H1 (cell line): Measurements from ENCODE around the gene SNX2. TPM values are rescaled to one million over a fixed set of nuclear protein-coding genes. Genes with fewer than 3 reads are reported as not detected.

ENCODE experiments used
- ASH2L ChIP-seq: fragments of 200-600, 300-600 bp; sonication (generic); IDR thresholded peaks from one replicate; pipeline ENCODE4 v1.7.1; 2017; ENCODE audit warnings: low read length
- ATF2 ChIP-seq: IDR thresholded peaks from 2 replicates; pipeline ENCODE4 v1.6.1; 2012; ENCODE audit warnings: low read length, inconsistent platforms
- ATF3 ChIP-seq: IDR thresholded peaks from 2 replicates; pipeline ENCODE4 v1.6.1; 2011; ENCODE audit warnings: low read depth, mild to moderate bottlenecking, low read length; ENCODE audit not compliant: insufficient read depth
- CBX8 ChIP-seq: fragments of 300-800, 300-1000 bp; sonication (generic); IDR thresholded peaks from 2 replicates; pipeline ENCODE4 v1.7.1; 2016; ENCODE audit warnings: low read depth, low read length, borderline replicate concordance
- CTCF ChIP-seq, 3 experiments: IDR thresholded peaks; 1 replicate in 2 of 3; 2 replicates in 1 of 3; pipeline versions ENCODE4 v1.5.1 to v1.6.1; 2011; ENCODE audit warnings: low read length in 3 of 3, mild to moderate bottlenecking in 3 of 3, inconsistent platforms in 2 of 3, low read depth in 1 of 3, moderate library complexity in 1 of 3; ENCODE audit not compliant: insufficient read depth in 1 of 3; ENCODE audit errors: control extremely low read depth in 1 of 3
- EGR1 ChIP-seq: IDR thresholded peaks from 2 replicates; pipeline ENCODE4 v1.6.1; 2011; ENCODE audit warnings: low read depth, low read length, borderline replicate concordance
- GABPA ChIP-seq: IDR thresholded peaks from 2 replicates; pipeline ENCODE4 v1.6.1; 2011; ENCODE audit warnings: mild to moderate bottlenecking, low read length, moderate library complexity, borderline replicate concordance; ENCODE audit not compliant: insufficient read depth
- JUND ChIP-seq: IDR thresholded peaks from 2 replicates; pipeline ENCODE4 v1.6.1; 2011; ENCODE audit warnings: mild to moderate bottlenecking, improper control_type of control experiment, low read length
- RBBP5 ChIP-seq: IDR thresholded peaks from 2 replicates; pipeline ENCODE4 v1.7.1; 2012; ENCODE audit warnings: low read depth, mild to moderate bottlenecking, inconsistent platforms, low read length, moderate library complexity, borderline replicate concordance
- RXRA ChIP-seq: IDR thresholded peaks from 2 replicates; pipeline ENCODE4 v1.6.1; 2011; ENCODE audit warnings: low read depth, mild to moderate bottlenecking, low read length, moderate library complexity; ENCODE audit not compliant: insufficient read depth
- SAP30 ChIP-seq: fragments of 300-600 bp; sonication (generic); IDR thresholded peaks from 2 replicates; pipeline ENCODE4 v1.7.1; 2012; ENCODE audit warnings: low read length, moderate library complexity, mild to moderate bottlenecking, inconsistent platforms; ENCODE audit not compliant: insufficient read depth, insufficient replicate concordance
- SIN3A ChIP-seq, 2 experiments: IDR thresholded peaks in 1 of 2; conservative IDR thresholded peaks in 1 of 2; 2 replicates each; pipeline ENCODE4 v1.6.1; 2011 to 2012; ENCODE audit warnings: low read length in 2 of 2, improper control_type of control experiment in 1 of 2, low read depth in 1 of 2, mild to moderate bottlenecking in 1 of 2
- SIRT6 ChIP-seq: IDR thresholded peaks from one replicate; pipeline ENCODE4 v1.7.1; 2012; ENCODE audit warnings: low read length, inconsistent platforms
- SIX5 ChIP-seq: IDR thresholded peaks from 2 replicates; pipeline ENCODE4 v1.6.1; 2011; ENCODE audit warnings: mild to moderate bottlenecking, low read depth, low read length
- TAF7 ChIP-seq: optimal IDR thresholded peaks from 2 replicates; pipeline ENCODE3; 2011; ENCODE audit warnings: low read depth, mild to moderate bottlenecking, inconsistent platforms, low read length, moderate library complexity, borderline replicate concordance
- USF2 ChIP-seq: IDR thresholded peaks from 2 replicates; pipeline ENCODE4 v1.6.1; 2011; ENCODE audit warnings: low read length, improper control_type of control experiment
- ZNF274 ChIP-seq: IDR thresholded peaks from 2 replicates; pipeline ENCODE4 v1.7.0; 2012; ENCODE audit warnings: low read length, borderline replicate concordance; ENCODE audit errors: extremely low read depth
- polyA plus RNA-seq, 7 experiments: library from polyadenylated mRNA; depleted of rRNA in 3 of 7; stranded (reverse) in 5 of 7; unstranded in 2 of 7; fragments of >200 nt in 5 of 7; fragments of 200-250 nt in 2 of 7; gene quantifications; 1 replicate in 5 of 7; 2 replicates in 1 of 7; 4 replicates in 1 of 7; pipeline versions ENCODE4 v1.2.1 to v1.2.3, GENCODE V29; 2011 to 2013; ENCODE audit warnings: missing spikeins in 2 of 7, mixed read lengths in 2 of 7
- total RNA-seq: library from RNA; stranded (reverse); fragmentation: NEBNext Ultra II Directional; extraction: Animal tissue kit (Norgen Biotek cat#: 25700); gene quantifications from 2 replicates; pipeline ENCODE4 v1.2.1, GENCODE V29; 2021

The SNX2 gene
- total and polyA plus RNA-seq, 2 of the 8 experiments (the other 6 are each of a cell fraction or from before 2014, with no cell fraction given): 51.0 to 61.2 TPM

- TF ChIP-seq ATF3 (0 out of 2 replicates have a peak, but pooled peaks have one; percentile 41), ATF2 (no peak), CTCF (IDR thresholded peaks at IDR 0.05; ENCODE audit: control extremely low read depth in 1 of 3, insufficient read depth in 1 of 3, low read depth in 1 of 3, low read length in 3 of 3) (peak in 2 of 3 experiments; percentile 37 to 47; a peak in 2 of 4 replicates), SIX5 (no peak), TAF7 (no peak), JUND (no peak), GABPA (no peak), ASH2L (peak; percentile 97), USF2 (peak; percentile 87), SIRT6 (no peak), CBX8 (no peak), EGR1 (peak; percentile 44; the same call in 1 of the 2 replicates), SIN3A (conservative IDR thresholded peaks at IDR 0.05 in 1 of 2, IDR thresholded peaks at IDR 0.05 in 1 of 2; ENCODE audit: low read depth in 1 of 2, low read length in 2 of 2) (peak; percentile 55 to 70; a peak in 1 of 4 replicates), ZNF274 (no peak), SAP30 (peak; percentile 89), RXRA (no peak), RBBP5 (peak; percentile 100)
Measured at GRCh38 chr5:122774861-122775549, at the start of gene SNX2 (continued).
